Measurements from ENCODE around the gene MYO7B.
"Not testable (repeated sequence)": the region's sequence is repeated elsewhere in the genome, so short reads cannot be mapped to it uniquely, and the experiment has no call there.

MYO7B gene

DNA sequence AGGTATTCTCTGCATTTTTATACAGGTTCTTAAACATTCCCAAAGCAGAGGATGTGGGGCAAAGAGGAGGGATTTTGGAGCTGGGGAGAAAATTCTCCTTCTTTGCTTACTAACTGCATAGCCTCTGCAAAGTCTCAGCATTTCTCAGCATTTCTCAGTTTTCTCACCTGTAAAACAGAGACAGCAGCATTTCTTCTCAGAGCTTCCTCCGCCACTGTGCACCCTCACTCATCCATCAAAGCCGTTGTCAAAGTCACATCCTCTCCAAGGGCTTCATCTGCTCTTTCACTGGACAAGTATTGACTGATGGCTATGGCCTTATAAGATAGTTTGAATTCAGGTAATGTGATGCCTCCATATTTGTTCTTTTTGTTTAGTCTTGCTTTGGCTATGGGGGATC lies 17.4 kb downstream of the MYO7B start:
- no peak for DNase-seq

DNA sequence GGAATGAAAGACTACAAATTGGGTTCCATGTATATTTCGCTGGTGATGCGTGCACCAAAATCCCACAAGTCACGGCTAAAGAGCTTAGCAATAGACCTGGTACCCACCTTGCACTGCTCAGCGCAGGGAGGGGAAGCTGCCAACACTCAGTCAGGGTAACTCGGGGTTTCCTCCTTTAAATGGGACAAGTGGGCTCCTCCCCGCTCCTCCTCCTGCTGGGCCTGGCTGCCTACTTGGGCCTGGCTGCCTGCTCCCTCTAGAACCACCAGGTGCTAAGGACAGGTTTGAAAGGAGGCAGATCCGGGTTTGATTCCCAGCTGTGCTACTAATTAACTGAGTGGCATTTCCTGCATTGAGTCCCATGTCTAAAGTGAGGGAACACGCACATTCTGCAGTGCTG lies 23.4 kb downstream of the MYO7B start:
- no peak for DNase-seq

DNA sequence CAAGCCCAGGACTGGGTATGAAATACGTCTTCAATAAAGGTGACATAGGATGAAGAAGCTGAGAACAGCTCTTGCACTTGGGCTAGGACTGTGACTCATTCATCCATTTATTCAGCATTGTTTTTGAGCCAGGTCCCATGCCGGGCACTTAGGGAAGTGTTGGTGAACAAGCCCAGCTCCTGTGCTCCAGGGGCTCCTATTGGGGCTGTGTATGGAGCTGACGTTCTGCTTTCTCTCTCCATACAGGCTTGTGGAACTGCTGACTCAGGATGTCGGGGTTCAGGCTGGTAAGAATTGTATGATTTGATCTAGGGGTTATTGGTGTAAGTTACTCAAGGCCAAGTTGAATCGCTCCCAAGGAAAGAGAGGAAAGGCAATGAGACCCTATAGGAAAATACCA lies 24.0 kb downstream of the MYO7B start:
- DNase-seq: no peak

DNA sequence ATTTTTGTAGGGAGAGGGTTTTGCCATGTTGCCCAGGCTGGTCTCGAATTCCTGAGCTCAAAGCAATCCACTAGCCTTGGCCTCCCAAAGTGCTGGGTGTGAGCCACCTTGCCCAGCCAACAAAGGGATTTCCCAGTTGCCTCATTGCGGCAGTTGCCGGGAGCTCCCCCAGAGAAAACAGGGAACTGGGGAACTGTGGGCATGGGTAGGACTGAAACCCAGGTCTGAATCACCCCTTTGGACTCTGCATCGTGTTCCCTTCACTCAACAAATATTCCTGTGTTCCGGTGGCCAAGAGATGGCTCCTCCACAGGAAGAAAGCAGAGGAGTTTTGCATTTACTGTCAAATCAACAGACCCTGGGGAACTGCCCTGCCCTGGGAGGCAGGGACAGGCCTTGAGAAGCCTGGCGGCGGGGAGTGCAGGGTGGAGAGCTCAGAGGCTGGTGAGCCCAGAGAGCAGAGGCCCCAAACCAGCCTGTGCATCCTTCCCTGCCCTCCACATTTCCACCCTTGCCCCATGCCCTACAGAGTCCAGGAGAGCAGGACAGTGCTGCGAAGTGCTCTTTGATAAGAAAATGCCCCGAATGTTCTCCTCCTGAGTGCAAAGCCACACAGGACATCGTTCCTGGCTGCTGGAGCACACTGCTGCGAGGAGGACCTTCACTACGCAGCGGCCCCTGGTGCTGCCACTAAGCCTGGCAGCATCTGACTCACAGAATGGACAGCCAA lies 24.9 kb downstream of the MYO7B start:
- no peak for DNase-seq

DNA sequence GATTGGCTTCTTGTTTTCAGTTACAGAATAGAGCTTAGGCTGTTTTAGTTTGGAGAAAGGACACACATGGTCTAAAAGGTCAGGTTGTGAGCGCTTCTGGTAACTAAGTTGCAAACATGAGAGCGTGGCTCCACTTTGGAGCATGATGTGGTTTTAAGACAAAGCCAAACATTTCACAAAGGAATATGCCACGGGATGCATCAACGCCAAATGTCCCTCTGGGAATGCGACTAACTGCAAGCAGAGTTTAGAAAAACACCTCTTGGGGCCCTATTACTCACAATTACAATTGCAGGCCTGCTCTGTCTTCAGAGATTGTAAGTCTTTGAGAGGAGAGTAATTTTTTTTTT lies 25.4 kb downstream of the MYO7B start:
- no peak for DNase-seq

DNA sequence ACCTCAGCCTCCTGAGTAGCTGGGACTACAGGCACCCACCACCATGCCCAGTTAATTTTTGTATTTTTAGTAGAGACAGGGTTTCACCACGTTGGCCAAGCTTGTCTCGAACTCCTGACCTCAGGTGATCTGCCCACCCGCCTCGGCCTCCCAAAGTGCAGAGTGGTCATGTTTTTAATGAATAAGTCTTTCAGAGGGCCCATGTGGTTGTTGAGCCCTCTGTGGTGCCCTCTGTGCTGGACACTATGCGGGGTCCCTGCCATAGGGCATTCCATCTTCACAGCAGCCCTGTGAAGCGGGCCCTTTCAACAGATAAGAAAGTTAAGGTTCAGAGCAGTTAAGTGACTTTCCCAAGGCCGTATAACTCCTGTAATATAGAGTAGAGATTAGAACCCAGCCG lies 25.9 kb downstream of the MYO7B start:
- no peak for DNase-seq

DNA sequence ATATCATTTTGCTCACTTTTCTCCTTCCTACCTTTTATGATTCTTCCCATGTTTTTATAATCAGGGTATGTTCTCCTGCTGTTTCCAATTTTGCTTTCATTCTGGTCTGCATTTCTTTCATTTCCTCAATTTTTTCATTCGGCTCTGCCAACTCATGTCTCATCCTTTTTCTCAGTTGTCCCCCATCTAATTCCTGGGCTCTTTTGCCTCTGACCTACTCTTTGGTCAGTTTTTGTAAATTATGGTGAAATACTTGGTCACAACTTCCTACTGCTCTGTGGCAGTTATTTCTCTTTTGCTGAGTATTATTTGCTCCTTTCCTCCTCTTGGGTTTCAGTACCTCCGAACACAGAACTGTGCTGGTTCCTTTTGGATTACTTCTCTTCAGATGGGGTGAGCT lies 27.5 kb downstream of the MYO7B start:
- no peak for DNase-seq

DNA sequence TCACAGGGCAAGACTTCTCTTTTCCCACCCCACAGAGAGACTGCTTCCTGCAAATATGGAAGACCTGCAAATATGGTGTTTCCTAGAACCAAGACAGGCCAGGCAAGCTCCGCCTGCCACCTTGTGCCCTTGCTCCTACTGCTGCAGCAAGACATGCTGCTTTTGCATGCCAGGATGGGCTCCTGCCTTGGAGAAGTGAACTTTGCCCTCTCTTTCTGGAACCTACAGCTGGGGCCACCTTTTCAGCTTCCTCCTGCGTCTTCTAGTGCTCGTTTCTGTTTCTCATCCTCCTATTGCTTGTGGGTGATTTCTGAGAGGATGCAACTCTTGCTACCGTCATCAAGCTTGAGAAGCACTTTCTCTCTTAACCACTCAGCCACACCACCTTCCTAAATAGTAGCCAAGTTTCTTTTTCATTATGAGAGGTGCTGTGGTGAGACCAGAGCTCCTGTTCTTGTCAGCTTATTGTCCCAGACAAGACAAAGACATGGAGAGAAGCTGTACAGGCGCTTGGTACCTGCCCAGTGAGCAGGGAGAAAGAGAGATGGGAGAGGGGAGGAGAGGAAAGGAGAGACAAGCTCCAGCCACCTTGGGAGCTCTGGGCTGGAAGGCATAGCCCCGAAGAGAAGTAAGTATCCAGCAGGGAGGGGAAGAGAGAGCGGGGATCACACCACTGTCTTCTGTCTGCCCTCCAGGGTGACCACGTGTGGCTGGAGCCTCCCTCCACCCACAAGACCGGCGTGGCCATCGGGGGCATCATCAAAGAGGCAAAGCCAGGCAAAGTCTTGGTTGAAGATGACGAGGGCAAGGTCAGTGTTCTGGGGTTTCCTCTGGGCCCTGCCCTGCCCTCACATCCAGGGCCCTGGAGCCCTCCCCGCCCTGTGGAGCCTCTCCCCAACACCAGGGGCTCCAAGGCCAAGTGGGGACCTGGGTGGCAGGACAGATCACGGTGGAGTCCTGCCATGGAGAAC lies 28.3 kb downstream of the MYO7B start:
- DNase-seq: no peak

DNA sequence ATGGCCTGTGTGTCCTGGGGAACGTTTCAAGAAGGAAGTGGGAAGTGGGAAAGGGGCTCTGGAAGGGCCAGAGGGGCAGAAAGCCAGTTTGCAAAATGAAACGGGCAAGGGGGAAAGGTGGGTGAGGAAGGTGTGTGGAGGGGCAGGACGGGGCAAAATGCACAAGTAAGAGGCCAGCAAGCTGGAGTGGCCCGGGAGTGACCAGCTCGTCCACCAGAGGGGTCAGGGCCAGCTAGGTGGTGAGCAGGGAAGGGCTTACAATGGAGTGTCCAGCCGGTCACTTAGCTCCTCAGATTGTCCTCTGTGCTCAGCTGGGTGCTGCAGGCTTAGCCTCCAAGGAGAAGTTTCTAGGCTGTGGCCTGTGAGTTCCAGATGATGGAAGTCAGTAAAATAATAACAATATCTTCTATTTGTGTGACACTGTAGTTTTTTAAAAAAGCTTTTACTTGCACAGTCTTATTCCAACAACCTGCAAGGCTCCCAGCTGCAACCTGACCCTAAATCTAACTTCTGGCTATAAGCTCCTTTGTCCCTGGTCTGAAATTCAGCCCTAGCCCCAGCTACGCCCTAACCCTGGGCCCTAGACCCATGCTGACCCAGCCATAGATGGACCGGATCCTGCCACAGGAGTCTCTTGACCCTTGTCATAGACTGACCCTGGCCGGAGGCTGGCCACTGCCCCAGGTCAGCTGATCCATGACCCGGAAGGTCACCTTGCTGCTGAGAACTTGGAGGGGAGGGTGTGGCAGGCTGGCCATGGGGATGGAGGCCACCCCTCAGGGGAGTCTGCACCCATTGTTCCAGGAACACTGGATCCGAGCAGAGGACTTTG lies 29.2 kb downstream of the MYO7B start:
- DNase-seq: no peak

DNA sequence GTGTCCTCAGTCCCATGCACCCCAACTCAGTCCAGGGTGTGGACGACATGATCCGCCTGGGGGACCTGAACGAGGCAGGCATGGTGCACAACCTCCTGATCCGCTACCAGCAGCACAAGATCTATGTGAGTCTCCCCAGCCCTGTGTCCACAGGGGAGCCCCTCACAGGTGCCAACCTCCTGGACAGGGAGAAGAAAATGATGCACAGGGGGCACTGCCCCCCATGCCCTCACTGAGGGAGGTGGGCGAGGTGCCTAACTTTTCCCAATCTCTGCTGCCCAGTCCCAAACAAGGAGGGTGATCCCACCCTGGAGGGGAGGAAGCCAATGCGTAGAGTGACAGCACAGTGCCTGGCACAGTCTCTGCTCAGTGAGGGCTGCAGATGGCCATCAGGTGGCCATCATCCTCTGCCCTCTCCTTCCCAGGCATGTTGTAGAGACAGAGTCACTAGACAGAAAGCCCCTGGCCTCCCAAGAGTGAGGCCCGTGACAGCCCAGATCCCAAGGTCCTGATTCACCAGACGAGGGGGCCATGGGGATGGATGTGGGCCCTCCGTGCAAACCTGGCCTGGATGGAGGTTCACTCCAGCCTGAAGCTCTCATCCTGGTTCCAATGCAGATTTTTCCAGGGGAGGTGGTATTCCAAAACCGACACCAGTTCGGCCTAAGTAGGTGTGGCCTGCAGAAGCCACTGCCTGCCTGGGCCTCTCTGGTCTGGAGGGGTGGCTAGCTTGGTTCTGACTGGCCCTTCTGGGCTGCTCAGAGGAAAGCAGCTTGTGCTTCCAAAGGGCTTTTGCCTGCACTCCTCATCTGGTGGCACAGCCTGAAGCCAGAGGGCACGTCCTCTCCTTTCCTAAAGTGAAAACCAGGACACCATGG lies 30.0 kb downstream of the MYO7B start:
- DNase-seq: no peak

DNA sequence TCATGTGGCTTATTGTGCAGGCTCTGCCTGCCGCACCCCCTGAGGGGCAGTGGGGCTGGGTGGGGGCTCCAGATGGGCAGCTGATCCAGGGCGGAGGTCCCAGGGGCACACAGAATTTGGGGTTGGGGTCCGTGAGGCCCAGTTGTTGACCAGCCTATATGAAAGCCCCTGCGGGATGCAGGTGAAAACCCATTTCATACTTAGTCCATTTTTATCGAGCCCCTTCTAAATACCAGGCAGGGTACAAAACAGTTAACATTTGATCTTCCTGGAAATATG lies 30.6 kb downstream of the MYO7B start:
- DNase-seq: no peak

DNA sequence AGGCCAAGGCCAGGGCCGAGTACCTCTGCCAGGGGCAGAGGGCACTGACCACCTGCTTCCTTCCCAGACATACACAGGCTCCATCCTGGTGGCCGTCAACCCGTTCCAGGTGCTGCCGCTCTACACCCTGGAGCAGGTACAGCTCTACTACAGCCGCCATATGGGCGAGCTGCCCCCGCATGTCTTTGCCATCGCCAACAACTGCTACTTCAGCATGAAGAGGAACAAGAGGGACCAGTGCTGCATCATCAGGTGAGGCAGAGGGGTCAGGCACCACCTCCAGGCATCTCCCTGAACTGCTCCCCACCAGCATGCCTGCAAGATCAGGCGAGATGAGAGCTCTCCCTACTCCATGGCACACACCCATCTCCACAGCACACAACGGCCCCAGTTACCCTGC lies 31.1 kb downstream of the MYO7B start:
- no peak for DNase-seq

DNA sequence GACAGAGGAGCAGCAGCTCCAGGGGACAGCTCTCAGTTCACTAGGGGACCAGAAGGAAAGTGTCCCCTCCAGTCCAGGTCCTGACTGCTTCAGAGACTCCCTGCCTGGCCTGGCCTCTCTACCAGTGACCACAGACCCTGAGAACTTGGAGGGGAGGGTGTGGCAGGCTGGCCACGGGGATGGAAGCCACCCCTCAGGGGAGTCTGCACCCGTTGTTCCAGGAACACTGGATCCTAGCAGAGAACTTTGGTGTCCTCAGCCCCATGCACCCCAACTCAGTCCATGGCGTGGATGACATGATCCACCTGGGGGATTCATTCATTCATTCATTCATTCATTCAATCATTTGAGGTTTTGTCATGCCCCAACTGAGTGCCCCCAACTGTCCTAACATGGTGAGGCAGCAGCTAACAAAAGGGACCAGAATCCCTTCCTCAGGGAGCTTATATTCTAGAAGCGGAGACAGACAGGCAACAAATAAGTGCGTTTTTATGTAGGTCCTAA lies 31.9 kb downstream of the MYO7B start:
- no peak for DNase-seq

DNA sequence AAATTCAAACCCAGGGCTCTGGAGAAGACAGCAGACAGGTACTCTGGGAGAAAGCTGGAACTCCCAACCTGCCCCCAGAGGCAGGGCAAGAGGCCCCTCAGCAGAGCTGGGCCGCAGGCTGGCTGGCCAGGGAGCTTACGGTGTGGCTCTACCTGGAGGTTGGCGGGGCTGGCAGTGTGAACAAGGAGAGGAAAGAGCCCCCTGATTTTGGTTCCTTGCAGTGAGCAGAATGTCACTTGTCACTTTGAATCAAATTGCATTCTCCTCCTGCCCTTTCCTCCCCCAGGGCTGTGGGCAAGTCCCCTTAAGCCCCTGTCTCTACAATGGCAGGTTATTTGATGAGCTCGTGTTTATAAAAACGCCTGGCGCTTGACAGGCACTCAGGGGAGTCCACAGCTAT lies 32.6 kb downstream of the MYO7B start:
- DNase-seq: no peak

DNA sequence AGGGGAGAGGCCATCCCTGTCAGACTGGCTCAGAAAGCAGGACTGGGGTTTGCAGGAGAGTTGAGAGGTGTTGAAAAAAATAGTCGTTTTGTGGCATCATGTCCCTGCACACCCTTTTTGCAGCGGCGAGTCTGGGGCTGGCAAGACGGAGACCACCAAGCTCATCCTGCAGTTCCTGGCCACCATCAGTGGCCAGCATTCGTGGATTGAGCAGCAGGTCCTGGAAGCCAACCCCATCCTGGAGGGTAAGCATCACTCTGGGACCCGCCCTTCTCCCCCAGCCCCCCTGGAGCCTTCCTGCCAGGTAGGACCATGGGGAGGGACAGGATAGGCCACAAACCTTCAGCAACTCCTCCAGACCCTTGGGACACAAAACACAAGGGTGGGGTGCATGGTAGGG lies 34.2 kb downstream of the MYO7B start:
- no peak for DNase-seq

DNA sequence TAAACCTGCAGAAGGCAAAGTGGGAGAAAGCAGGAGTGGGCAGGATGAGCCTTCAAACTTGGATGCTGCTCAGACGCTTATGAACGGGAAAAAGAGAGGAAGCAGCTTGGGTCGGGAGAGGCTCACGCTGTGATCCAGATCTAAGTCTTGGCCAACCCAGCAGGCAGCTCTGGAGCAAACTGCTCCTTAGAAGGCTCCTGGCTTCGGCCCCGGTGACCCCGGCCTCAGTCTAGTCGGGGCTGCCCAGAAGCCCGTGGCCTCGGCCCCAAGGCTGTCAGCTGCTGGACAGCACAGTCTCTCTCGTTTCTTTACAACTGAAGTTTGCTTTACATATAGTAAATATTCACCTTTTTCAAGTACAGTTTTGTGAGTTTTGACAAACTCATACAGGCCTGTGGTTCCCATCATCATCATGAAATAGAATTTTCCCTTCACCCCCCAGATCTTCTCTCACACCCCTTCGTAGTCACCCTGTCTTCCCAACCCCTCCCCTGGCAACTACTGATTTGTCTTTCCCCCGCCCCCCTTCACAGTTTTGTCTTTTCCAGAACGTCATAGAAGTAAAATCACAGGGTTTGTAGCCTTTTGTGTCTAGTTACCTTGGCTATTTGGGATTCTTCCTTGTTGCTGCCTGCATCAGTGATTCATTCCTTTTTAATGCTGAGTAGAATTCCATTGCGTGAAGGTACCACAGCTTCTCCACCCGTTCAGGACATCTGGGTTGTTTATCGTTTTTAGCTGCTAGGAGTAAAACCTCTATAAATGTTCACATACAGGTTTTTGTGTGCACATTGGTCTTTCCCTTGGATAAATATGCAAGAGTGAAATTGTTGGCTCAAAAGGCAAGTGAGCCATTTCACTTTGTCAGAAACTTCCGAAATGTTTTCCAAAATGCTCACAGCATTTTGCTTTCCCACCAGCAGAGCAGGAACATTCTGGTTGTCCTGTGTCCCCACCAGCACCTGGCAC lies 35.1 kb downstream of the MYO7B start:
- DNase-seq: no peak

DNA sequence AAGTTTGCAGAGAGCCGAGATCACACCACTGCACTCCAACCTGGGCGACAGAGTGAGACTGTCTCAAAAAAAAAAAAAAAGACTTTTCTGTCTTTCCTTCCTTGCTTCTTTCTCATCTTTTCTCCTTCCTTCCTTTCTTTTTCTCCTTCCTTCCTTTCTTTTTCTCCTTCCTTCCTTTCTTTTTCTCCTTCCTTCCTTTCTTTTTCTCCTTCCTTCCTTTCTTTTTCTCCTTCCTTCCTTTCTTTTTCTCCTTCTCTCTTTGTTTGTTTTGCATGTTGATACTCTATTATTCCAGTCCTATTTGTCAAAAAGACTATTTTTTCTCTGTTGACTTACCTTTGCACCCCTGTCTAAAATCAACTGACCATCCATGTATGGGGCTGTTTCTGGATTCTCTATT lies 36.9 kb downstream of the MYO7B start:
- not testable (repeated sequence) for DNase-seq

DNA sequence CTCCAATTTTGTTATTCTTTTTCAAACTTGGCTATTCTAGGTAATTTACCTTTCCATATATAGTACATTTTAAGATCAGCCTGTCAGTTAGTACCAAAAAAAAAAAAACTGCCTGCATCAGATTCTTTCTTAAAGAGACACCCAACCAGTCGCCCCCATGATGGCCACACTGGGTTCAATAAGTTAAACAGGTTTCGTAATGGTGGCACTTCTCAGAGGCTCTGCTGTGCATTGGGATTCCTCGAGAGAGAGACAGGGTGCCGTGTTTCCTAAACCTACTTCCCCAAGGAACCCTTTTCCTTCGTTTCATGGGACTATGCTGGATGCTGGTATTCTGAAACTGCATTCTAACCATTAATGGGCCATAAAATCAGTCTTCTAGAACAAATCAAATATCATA lies 37.4 kb downstream of the MYO7B start:
- DNase-seq: no peak

DNA sequence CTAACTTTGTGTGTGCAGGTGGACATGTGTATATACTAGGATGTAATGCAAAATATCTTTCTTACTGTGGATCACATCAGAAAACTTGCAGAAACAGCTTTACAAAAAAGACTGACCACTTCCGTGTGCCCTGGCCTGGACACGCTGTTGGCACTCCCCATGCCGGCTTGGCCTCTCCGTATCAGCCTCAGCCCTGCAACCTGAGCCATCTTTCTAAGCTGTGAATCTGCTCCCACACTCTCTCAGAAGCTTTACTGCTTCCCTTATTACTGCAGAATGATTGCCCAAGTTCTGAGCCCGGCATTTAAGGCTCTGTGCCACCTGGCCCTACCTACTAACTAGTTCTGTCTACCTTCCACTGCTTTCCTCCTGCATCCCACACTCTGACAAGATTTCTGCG lies 37.8 kb downstream of the MYO7B start:
- DNase-seq: no peak

DNA sequence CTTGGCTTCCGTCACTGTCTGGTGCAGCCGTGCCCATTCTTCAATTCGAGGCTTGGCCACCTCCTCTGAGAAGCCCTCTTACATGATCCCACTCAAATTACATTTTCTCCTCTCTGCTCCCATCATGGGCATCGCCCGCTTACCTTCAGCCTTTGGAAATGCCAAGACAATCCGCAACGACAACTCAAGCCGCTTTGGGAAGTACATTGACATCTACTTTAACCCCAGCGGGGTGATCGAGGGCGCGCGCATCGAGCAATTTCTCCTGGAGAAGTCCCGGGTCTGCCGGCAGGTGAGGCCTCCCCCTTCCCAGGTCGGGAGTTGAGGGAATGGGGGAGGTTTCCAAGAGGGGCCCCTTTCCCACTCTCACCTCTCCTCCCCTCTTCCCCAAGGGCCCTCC lies 38.3 kb downstream of the MYO7B start:
- DNase-seq: no peak

DNA sequence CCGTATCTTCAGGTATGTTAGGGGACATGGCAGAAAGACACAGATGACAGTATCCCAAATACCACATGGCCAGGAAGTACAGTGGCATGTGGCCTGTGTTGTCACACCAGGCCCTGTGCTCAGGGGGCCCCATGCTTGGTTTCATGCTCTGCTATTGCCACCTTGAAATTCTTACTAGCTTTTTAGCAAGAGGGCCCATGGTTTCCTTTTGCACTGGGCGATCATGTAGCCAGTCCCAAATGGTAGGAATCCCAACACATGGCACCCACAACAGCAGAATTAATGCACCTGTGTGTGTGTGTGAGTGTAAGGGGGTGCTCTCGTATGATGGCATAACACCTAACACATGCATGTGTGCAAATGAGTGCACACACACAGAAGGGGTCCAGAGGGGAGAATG lies 39.2 kb downstream of the MYO7B start:
- DNase-seq: no peak
